Measurements from ENCODE around the gene WDR35.

Gene WDR35

DNA sequence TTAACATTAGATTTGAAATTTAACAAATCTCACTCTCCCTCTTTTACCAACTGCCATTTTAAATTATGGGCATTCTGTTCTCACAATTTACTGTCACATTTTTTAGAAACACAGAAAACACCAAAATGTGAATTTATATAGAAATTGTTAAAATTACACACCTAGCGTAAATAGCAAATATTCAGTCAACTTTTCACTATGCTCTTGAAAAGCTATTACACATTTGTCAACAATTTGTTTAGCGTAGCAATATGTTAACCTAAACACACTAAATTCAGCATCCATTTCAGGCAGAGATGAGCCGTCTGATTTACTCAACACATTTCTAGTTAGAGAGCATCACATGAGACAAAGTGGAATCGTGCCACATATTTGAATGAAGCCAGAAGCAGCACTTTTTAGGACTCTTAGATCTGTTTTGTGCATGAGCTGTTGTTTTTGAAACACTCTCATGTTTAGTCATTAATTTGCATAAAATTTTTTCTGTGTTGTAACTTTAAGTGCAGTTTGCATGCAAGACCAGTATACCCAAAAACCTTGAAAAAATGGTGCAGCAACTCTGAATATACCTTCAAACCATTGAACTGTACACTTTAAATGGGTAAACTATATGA lies 96.3 kb downstream of the WDR35 start:
- DNase-seq, result no peak

DNA sequence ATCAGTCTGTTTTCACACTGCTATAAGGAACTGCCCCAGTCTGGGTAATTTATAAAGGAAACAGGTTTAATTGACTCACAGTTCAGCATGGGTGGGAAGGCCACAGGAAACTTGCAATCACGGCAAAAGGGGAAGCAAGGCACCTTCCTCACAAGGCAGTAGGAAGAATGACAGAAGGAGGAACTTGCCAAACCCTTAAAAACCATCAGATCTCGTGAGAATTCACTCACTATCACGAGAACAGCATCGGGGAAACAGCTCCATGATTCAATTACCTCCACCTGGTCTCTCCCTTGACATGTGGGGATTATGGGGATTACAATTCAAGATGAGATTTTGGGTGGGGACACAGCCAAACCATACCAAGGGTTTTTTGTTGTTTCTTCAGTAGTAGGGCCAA lies 97.9 kb downstream of the WDR35 start:
- DNase-seq, result peak; percentile 83 to 95 (median 88)

DNA sequence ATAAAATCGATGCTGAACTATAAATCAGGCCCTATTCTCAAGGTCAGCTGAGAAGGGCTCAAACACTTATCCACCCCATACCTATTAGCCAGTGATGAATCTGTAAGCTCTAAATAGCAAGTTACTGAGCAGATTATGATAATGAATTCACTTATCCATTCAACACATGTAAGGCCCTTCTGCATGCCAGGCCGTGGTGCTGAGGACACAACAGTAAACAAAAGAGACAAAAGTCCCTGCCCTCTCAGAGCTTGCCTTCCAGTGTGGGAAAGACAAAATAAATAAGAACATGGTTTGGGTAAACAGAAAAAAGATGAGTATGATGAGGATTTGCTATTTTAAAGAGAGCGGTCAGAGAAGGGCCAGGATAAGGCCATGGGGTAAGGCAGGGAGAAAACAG lies 99.8 kb downstream of the WDR35 start:
- no peak for DNase-seq

DNA sequence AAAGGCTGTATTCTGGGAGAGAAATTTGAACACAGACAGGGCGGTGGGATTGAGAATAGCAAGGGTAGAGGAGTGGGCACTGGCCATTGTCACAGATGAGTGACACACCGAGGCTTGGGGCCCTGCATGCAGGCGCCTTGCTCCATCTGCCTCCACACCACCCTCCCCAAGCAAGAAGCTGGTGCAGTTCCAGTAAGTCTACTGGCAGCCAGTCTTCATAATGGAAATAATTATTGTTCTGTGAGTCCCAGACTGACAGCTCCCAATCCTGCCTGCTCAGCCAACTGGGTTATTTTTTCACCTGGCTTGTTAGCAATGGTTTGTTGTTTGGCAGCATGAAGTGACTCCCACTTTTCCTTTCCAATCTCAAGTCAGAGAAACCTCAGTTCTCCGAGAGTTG lies 101.1 kb downstream of the WDR35 start:
- no peak for DNase-seq

DNA sequence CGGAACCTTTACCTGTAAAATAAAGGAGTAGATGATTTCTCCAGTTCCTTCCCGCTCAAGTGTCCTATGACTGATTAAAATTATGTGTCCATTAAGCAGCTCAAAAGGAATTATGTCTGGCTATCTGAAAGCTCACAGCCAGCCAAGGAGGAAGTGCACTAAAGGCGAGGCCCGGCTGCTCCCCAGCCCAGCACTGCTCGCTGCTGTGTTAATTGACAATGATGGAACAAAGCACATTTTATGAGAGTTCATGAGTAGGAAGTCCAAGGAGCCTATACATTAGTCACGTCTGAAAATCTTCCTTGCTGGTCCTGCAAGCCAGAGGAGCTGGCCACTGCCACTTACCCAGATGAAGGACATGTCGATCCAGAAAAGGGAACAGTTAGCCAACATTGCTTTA lies 102.4 kb downstream of the WDR35 start:
- DNase-seq, result peak; percentile 36 to 62 (median 58)

DNA sequence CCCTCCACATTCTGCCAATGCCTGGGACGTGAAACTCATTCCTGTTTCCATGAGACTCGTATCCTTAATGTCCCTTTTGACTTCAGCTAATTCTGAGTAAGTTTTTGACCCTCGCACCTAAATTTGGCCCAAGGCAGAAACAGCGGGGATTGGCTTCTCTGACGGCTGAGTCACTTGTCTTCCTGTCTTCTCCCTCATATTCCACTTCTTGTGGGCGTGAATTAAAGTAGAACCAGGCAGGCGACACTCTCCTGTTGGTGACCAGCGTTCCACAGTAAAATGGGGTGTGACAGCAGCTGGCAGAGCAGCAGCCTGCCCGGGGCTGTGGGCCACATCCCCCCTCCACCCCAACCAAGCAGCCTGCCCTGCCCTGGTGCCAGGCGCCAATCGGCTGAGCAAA lies 103.6 kb downstream of the WDR35 start:
- no peak for DNase-seq

DNA sequence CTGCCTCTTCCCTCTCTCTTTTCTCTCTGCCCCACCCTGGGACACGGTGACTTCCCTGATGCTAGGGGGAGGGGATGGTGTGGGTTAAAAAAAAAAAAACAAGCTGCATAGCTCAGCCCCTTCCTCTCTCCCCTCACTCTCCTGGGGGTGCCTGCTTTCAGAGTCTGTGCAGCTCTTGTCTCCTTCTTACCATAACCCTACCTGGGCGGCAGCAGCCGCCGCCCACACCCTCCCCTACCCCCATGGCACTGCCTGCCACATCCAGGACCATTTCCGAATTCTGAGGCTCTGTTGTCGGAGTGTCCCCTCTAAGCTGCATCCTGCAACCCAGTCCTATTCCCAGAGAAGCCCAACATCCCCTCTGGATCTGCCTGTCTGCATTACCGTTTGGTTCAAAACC lies 104.1 kb downstream of the WDR35 start:
- DNase-seq, result no peak

DNA sequence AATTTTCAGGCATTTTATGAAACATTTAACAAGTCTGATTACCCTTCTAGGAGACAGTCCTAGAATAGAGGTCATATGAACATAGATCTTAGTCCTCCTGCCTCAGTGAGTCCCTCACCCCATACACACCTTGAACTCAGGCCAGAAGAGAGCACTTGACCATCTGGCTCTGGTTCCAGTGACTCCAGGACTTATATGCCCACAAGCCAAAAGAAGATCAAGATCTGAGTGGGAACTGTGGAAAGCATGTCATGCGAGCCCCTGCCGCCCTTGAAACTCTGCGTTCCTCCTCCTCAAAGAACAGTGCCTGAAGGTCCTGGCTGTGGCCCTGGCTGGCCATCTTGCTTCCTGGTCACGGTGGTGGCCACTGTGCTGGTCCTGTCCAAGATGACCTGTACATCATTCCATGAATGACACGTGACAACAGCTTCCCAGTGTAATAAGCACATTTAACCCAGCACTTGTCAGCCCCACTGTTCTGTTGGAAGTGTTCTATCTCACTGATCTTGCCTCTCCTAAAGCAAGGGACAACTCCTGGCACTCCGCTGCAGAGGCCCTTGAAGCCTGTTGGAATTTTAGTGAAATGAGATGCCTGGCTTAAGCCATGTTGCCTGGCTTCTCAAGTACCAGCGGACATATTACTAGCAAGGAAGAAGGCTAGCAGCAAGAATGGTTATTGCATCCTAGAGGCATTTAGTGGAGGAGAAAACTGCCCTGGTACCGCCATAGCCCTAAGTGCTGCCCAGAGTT lies 105.8 kb downstream of the WDR35 start:
- DNase-seq, result no peak

DNA sequence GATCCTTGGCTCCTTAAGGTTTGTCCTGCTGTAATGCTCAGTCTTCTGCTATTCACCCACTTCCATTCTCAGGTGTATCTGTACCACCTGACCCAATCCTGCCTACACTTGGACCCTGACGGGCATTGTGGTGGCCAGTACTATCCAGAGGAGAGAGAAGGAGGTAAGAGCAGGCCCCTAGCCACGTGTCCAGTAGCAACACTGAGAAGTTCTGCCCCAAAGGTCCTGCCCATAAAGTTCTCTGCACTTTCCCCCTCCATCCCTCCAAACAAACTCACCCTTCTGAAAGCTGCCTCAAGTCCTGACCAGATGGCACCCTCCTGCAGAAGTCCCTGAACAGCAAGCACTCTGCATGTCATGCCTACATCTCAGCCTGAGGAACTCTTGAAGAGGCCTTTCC lies 106.4 kb downstream of the WDR35 start:
- no peak for DNase-seq

DNA sequence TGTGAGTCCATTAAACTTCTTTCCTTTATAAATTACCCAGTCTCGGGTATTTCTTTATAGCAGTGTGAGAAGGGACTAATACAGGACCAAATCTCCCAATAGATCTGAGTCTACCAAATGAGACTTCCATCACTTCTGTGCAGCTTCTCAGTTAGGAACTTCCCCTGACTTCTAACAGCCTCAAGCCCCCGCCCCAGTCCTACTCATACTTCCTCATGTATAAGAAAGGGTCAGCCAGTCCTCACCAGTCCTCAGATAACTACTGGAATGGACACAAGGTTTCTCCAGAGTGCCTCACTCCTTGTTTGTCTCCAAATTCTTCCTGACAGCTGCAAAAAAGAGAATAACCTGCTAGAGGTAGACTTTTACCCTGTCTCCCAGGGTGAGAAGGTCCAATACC lies 107.6 kb downstream of the WDR35 start:
- peak in 3 of 4 experiments; percentile 27 to 34 (median 29) for DNase-seq

DNA sequence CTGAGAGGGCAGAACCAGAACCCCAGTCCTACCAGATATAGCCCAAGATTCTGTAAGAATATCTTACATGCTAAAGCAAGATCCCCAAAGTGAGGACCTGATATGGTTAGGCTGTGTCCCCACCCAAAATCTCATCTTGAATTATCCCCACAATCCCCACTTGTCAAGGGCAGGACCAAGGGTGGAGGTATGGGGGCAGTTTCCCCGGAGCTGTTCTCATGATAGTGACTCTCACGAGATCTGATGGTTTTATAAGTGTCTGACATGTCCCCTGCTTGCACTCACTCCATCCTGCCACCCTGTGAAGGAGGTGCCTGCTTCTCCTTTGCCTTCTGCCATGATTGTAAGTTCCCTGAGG lies 108.0 kb downstream of the WDR35 start:
- no peak for DNase-seq

DNA sequence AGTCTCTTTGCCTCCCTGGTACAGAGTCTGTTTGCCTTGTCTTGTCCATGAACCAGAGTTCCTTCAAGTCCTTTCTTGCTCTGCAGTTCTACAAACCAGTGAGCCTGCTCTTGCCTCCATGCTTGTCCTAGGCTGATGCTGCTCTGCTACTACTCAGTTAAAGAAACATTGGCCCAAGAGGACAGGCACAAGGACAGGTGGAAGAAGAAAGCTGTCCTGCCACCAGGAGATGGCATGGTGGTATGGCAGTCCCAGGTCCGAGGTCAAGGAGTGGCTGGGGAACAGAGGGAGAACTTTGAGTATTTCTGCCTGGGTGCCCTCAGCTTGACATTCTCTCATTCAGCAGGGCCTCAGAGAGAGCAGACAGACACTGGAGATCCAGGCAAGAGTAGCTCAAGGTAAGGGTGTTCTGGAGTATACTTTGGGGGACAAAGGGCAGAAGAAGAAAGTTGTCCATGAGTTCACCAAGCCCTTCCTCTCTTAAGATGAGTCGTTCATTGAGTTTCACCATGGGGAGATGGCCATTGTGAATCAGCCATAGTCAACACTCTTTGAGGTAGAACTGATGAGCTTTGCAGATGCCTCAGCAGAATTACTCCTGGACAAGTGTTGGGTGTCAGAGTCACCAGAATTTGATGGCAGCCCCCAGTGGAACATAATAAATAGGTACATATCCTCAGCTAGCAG lies 108.5 kb downstream of the WDR35 start:
- DNase-seq, result peak in 2 of 4 experiments; percentile 49 to 52

DNA sequence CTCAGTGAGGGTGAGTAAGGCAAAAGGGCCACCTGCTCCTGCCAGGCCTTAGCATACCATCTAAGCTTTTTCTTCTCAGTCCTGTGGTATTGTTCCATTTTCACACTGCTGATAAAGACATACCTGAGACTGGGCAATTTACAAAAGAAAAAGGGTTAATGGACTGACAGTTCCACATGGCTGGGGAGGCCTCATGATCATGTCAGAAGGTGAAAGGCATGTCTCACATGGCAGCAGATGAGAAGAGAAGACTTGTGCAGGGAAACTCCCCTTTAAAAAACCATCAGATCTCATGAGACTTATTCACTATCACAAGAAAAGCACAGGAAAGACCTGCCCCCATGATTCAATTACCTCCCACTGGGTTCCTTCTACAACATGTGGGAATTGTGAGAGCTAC lies 109.7 kb downstream of the WDR35 start:
- DNase-seq, result peak in 3 of 4 experiments; percentile 13 to 40 (median 29)

DNA sequence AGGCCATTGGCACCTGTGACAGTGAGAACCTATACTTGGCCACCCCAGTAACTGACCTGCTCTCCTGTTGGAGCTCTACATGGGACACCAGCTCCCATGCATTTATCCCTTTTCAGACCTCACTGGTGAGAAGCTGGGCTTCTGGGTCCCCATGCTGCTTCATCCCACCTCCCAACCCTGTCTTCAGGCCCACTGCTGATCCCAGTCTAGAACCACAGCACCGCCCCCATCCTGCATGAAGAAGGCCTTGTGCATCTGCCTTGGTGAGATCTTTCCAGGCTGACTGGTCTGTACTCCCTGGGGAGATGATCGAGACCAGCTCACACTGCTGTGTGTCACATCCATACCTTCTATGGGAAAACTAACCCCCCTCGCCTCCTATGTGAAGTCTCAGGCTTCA lies 110.8 kb downstream of the WDR35 start:
- DNase-seq, result no peak

DNA sequence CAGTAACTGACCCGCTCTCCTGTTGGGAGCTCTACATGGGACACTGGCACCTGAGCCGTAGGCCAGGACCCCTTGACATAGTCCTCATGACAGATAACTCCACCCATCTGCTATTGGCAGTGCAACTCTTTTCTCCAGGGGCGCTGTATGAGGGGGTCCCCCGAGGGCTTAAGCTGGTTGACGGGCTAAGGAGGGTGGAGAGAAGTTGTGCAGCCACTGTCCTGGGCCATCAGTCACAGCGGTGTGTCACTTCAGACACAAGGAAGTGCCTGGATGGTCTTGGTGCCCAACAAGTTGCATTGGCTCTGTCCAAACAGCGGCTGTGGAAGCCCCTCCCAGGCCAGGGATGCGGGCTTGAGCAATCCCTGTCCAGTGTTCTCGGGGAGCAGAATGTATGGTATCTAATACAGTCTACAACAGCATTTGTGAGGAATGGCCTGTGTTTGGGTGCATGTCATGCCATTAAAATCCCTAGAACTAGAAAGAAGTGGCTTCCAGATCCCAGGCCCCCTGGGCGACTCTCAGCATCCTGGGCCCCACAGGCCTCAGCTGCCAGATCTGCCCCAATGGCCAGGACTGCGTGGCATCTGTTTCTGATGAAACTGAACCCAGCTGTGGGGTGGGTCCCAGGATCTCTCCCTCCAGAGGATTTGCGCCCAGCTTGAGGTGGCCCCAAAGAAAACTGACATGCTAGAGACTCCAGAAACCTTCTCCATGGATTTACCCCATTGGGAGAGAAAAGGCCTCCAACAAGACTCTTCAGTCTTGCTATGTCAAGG lies 111.4 kb downstream of the WDR35 start:
- no peak for DNase-seq

DNA sequence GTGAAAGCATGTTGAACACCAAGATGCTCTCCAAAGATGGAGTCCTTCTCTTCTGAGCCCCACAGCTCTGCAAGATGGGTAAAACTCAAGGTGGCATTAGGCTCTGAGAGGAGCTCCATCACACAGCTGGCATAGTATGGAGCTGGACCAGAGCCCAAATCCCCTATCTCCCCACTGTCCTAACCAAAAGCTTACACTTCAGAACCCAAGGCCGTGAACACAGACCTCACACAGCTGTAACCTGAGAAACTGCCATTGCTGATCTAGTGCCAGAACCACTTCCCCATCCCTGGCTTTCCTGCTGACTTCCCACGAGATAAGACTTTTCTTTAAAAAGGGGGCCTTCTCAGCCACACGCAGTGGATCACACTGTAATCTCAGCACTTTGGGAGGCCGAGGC lies 113.2 kb downstream of the WDR35 start:
- DNase-seq, result no peak

DNA sequence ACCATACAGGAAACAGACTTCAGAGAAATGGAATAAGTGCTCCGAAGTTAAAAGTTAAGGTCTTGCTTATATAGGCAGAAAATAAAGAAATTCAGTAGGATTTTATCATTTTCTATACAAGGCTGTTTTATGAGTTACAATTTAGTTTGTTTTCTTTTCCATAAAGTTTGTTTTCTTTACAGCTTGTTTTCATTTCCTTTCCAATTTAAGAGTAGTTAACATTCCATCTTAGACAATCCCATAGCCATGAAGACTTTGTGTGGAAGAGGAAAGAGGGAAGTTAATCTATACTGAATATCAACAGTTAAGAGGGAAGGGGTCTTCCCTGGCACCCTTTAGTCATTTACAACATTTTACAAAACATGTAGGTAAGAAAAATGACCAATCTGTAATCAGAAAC lies 114.6 kb downstream of the WDR35 start:
- DNase-seq, result no peak

DNA sequence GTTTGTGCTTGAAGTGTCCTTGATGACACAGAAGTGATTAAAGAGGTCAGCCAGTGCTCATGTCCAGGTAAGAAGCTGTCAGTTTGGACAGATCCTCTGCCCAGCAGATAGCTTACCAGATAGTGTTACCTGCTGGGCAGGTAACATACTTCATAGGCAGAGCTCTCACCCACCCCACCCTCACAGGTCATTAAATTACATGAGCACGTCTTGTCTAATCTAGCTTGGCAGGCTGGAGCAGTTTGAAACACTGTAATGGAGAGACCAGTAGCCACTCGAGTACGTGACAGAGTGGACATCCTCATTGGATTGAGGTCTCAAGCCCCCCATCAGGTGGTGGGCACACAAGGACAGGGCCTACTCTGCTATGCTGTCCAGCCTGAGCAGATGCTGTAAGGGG lies 115.2 kb downstream of the WDR35 start:
- no peak for DNase-seq

DNA sequence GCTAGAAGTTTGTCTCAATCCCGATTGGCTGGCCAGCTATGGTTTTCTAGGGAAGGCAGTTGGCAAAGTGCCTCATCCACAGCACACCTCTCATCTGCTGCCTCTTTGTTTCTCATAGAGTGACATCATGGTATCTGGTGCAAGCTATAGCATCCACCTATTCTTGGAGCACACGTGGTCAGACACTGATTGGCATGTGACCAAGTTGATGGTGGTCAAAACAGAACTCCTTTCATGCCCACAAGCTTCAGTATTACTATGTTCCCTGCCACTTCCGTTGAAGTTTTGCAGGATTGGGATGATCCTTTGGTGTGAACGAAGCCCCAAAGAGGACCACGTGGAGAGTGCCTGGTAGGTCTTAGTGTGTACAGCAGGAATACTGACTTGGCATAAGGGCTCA lies 116.9 kb downstream of the WDR35 start:
- no peak for DNase-seq

DNA sequence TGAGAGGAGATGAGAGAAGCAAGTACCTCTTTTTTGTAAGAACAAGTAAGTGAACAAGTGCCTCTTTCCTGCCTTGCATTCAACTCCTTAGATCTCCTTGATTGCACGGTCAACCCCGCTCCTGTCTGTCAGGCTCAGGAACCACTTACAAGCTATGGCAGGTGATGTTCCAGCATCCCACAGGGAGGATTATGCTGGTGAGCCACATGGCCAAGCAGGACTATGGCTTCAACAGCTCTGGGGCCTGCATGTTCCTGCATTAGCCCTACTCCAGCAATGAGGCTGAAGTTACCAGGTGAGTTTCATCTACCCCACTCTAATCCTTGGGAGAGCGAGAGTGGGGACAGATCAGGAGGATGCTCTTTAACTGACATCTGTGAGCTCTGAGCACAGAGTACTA lies 117.6 kb downstream of the WDR35 start:
- no peak for DNase-seq

DNA sequence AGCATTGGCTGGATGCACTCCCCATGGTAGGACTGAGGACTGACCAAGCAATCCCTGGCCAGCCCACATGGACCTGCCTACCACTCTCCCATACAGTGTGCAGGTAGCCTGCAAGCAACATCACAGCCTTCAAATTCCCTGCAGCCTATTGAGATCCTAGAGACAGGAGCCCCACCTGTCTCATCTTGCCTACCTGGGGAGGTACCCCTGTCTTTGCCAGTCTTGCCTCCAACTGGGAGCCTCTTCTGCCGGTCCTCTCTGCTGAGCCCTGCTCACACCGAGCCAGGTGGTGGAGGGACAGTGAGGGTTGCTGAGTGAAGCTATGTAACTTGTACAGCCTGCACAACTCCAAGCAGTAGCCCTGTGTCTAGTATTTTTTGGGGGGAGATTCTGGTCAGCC lies 118.1 kb downstream of the WDR35 start:
- DNase-seq, result no peak

DNA sequence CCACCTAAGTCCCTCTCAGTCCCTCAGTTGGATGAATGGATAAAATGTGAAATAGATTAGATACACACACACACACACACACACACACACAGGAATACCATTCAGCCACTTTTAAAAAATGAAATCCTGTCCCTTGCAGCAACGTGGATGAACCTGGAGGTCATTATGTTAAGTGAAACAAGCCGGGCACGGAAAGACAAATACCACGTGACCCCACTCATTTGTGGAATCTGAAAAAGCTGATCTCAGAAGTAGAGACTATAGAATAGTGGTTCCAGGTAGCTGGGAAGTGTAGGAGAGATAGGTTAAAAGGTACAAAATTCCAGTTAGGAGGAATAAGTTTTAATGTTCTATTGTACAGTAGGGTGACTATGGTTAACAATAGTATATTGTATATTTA lies 119.1 kb downstream of the WDR35 start:
- DNase-seq, result no peak
